ENCODE results near the gene NPAS3.

Gene NPAS3

DNA sequence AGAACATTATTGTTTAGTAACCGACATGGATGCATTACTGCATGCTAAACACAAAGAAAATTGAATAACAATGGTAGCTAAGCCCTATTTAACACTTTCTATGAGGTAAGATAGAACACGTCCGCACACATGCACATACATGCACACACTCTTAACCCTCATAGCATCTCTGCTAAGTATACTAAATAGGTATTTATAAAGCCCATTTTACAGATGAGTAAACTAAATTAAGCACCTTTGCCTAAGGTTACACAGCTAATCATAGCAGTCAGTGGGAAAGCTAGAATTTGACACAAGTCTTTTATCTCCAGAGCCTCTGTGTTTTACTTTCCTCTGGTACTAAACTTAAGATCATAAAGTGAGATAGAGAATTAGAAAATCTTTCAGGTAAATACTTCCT, 577.2 kb downstream of the NPAS3 start:
- no peaks in the 10 kb centered on the region for H3K9me3 ChIP-seq
- DNase-seq (ENCODE audit: low spot score in 2 of 2), result no peak
- no peak overlapping the region for H3K4me3 ChIP-seq
- in situ Hi-C loops (cut with MboI; ENCODE audit: low sequenced_read_pairs), result no loop called here
- H3K36me3 ChIP-seq (replicated peaks), result no peaks in the 10 kb centered on the region
- 0 out of 2 replicates have a peak, but pooled peaks cover 1% of the 10 kb centered on the region for H3K4me1 ChIP-seq
- peaks cover 17% of the 10 kb centered on the region for H3K27me3 ChIP-seq (ENCODE audit: low read depth)

GRCh38 chr14:33516898-33517436, 578.3 kb downstream of the NPAS3 start:
- H3K4me3 ChIP-seq, result no peak overlapping the region
- no peaks in the 10 kb centered on the region for H3K36me3 ChIP-seq (replicated peaks)
- no peak for DNase-seq (ENCODE audit: low spot score in 2 of 2)
- H3K9me3 ChIP-seq, result no peaks in the 10 kb centered on the region
- in situ Hi-C loops (cut with MboI; ENCODE audit: low sequenced_read_pairs), result no loop called here
- H3K4me1 ChIP-seq, result 0 out of 2 replicates have a peak, but pooled peaks cover 4% of the 10 kb centered on the region
- H3K27me3 ChIP-seq (ENCODE audit: low read depth), result peaks cover 22% of the 10 kb centered on the region

- no peaks in the 10 kb centered on the region for H3K9me3 ChIP-seq
- H3K4me3 ChIP-seq, result no peak overlapping the region
- no peak for DNase-seq (ENCODE audit: low spot score in 2 of 2)
- in situ Hi-C loops (cut with MboI; ENCODE audit: low sequenced_read_pairs), result no loop called here
- H3K36me3 ChIP-seq (replicated peaks), result no peaks in the 10 kb centered on the region
- 0 out of 2 replicates have a peak, but pooled peaks cover 4% of the 10 kb centered on the region for H3K4me1 ChIP-seq
- peaks cover 26% of the 10 kb centered on the region for H3K27me3 ChIP-seq (ENCODE audit: low read depth)
Measured at GRCh38 chr14:33521192-33521591, 582.5 kb downstream of the NPAS3 start.

GRCh38 chr14:33524244-33524643, 585.6 kb downstream of the NPAS3 start:
- no peak overlapping the region for H3K4me3 ChIP-seq
- in situ Hi-C loops (cut with MboI; ENCODE audit: low sequenced_read_pairs), result no loop called here
- DNase-seq (ENCODE audit: low spot score in 2 of 2), result no peak
- 0 out of 2 replicates have a peak, but pooled peaks cover 4% of the 10 kb centered on the region for H3K4me1 ChIP-seq
- peaks cover 45% of the 10 kb centered on the region for H3K27me3 ChIP-seq (ENCODE audit: low read depth)
- H3K9me3 ChIP-seq, result no peaks in the 10 kb centered on the region
- H3K36me3 ChIP-seq (replicated peaks), result no peaks in the 10 kb centered on the region

DNA sequence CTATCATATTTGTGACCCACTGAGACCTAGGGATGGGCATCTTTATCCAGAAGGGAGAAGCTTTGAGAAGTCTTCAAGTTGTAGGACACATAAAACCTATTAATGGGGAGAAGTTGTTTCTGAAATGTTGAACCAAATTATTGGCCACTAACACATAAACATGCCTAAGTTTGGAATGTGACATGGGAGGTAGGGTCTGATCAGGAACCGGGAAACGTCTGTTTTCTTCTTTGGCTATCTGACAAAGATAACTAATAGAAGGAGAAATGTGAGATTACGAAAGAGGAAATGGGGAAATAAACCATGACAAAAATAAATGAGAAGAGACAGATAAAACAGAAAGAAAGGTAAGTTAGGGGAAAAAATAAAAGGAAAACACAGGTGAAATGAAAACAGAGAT, 586.9 kb downstream of the NPAS3 start:
- H3K9me3 ChIP-seq, result no peaks in the 10 kb centered on the region
- DNase-seq (ENCODE audit: low spot score in 2 of 2), result no peak
- H3K4me3 ChIP-seq, result no peak overlapping the region
- no peaks in the 10 kb centered on the region for H3K36me3 ChIP-seq (replicated peaks)
- in situ Hi-C loops (cut with MboI; ENCODE audit: low sequenced_read_pairs), result no loop called here
- 0 out of 2 replicates have a peak, but pooled peaks cover 4% of the 10 kb centered on the region for H3K4me1 ChIP-seq
- peaks cover 43% of the 10 kb centered on the region for H3K27me3 ChIP-seq (ENCODE audit: low read depth)

DNA sequence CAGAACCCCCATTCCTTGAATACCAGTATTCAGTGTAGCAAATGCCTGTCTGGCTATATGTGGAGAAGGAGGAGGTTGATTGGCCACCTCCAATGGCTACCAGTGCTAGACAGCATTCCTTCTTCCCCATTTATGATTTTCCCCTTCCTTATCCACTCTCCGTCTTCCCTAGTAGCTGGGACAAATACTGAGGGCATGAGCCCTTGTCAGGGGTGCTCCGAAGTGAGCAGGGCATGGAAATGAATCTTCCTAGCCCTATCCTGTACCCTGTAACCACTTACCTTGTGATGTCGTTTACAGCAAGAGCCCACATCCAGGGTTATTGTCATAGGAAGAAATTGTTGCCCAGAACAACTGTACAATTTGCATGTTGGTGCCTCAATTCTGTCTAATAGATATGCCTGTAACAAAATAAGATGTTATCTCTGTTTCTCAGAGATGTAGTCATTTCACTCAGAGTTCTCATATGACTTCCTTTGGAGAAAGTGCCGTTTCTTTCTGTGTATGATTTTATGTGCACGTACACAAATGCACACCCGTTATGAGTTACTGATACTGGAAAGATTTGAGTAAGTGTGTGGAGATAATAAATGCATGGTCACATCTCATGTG, 588.5 kb downstream of the NPAS3 start:
- Histone ChIP-seq H3K9me3 (no peaks in the 10 kb centered on the region), H3K36me3 (replicated peaks) (no peaks in the 10 kb centered on the region), H3K27me3 (ENCODE audit: low read depth) (peaks cover 37% of the 10 kb centered on the region), H3K4me3 (no peak overlapping the region), H3K4me1 (no peaks in the 10 kb centered on the region)
- in situ Hi-C loops (cut with MboI; ENCODE audit: low sequenced_read_pairs), result no loop called here
- no peak for DNase-seq (ENCODE audit: low spot score in 2 of 2)

DNA sequence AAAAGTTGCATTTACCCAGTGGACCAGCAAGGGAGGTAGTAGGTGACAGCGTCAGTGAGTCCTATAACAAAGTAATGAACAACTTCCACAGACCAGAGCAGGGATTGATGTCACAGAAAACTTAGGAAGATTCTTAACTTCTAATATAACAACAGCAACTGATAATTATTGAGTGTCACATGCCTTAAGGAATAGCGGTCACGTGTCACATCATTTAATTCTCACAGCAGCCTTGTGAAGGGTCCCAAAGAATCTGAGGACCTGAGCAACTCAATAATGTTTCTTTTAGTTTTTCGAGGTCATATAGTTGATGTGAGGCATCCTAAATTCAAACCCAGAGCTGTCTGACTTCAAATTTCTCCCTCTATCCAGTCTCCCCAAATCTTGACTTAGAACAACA, 590.0 kb downstream of the NPAS3 start:
- H3K4me1 ChIP-seq, result no peaks in the 10 kb centered on the region
- H3K4me3 ChIP-seq, result no peak overlapping the region
- no peak for DNase-seq (ENCODE audit: low spot score in 2 of 2)
- in situ Hi-C loops (cut with MboI; ENCODE audit: low sequenced_read_pairs), result no loop called here
- no peaks in the 10 kb centered on the region for H3K36me3 ChIP-seq (replicated peaks)
- H3K9me3 ChIP-seq, result no peaks in the 10 kb centered on the region
- H3K27me3 ChIP-seq (ENCODE audit: low read depth), result peaks cover 29% of the 10 kb centered on the region

DNA sequence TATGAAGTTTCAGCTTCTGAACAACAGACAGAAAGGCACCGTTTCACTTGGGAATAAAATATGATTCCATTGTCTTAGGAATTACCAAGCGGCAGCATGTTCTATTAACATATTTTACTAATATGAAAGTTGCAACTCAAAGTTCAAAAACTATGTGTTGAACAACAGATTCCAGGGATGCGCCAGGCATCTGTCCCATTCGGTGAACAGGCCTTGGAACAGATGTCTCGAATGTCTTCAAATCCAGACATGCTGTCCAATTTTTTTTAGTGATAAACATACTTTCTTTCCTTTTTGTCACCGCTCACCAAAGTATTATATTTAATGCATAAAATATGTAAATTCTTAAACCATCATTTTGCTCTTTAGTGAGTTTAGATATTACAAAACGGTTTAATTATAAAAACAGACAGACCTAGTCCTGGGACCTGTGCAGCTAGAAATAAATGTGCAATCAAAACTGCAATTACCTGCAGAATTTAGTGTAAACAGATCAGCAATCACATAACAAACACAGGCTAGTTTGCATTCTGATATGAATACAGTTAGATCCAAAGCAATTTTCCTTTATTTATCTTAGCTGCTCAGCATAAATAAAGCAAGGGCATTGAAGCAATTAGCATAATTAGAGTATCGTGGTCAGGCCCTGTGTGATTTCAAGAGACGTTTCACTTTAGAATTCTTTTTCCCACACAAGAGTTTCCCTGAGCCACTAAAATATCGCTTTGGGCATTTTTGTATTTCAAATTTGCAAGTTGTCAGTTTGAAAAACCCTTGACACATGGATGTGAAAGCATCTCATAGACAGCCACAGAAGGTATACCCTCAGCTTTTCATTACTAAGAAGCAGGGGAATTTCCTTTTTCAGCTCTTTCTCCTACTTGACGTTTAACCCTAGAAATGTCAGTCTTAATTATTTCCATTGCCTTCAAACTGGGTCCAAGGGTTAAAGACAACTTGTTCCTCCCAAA, 591.4 kb downstream of the NPAS3 start:
- Histone ChIP-seq H3K4me1 (no peaks in the 10 kb centered on the region), H3K9me3 (no peaks in the 10 kb centered on the region), H3K4me3 (no peak overlapping the region), H3K36me3 (replicated peaks) (no peaks in the 10 kb centered on the region), H3K27me3 (ENCODE audit: low read depth) (peaks cover 29% of the 10 kb centered on the region)
- DNase-seq (ENCODE audit: low spot score in 2 of 2), result no peak
- in situ Hi-C loops (cut with MboI; ENCODE audit: low sequenced_read_pairs), result no loop called here

GRCh38 chr14:33532553-33532952, 593.9 kb downstream of the NPAS3 start:
- no peaks in the 10 kb centered on the region for H3K4me1 ChIP-seq
- in situ Hi-C loops (cut with MboI; ENCODE audit: low sequenced_read_pairs), result no loop called here
- DNase-seq (ENCODE audit: low spot score in 2 of 2), result no peak
- H3K9me3 ChIP-seq, result no peaks in the 10 kb centered on the region
- no peaks in the 10 kb centered on the region for H3K36me3 ChIP-seq (replicated peaks)
- no peak overlapping the region for H3K4me3 ChIP-seq
- H3K27me3 ChIP-seq (ENCODE audit: low read depth), result peaks cover 30% of the 10 kb centered on the region

DNA sequence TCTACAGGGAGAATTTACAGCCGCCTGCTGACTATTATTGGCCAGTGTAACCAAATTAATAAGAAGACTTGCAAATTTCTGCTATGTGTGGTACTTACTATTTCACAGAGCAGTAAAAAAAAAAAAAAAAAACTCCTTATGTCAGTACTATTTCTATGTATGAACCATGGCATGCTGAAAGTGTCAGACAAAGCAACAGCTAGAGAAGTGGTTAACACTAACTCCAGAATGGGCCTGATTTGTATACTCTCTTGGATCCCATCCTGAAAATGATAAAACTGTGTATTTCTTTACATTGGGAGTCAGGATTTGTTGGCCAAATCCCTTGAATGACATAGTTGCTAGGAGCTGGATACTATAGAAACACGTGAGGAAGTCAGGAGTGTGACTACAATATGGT, 595.4 kb downstream of the NPAS3 start:
- H3K4me3 ChIP-seq, result no peak overlapping the region
- H3K9me3 ChIP-seq, result no peaks in the 10 kb centered on the region
- no peaks in the 10 kb centered on the region for H3K4me1 ChIP-seq
- in situ Hi-C loops (cut with MboI; ENCODE audit: low sequenced_read_pairs), result no loop called here
- H3K36me3 ChIP-seq (replicated peaks), result no peaks in the 10 kb centered on the region
- no peak for DNase-seq (ENCODE audit: low spot score in 2 of 2)
- H3K27me3 ChIP-seq (ENCODE audit: low read depth), result peaks cover 22% of the 10 kb centered on the region

DNA sequence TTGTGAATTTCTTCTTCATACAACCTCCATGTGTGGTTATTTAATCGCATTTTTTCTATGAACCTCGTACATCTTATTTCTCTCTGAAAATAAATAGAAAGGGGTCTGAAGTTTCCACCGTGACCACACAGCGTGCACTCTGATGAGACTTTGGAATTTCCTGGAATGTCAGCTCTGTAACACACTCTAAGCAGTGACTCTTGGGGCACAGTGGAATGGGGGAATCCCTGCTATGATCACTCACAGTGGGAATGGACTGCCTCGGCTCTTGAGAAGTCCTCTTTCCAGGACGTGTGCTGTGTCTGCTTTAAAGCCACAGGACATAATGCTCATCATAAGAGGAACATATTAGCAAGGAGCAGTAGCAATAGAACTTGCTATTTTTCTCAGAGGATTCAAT, 596.0 kb downstream of the NPAS3 start:
- DNase-seq (ENCODE audit: low spot score in 2 of 2), result no peak
- Histone ChIP-seq H3K36me3 (replicated peaks) (no peaks in the 10 kb centered on the region), H3K27me3 (ENCODE audit: low read depth) (peaks cover 19% of the 10 kb centered on the region), H3K9me3 (no peaks in the 10 kb centered on the region), H3K4me1 (no peaks in the 10 kb centered on the region), H3K4me3 (no peak overlapping the region)
- in situ Hi-C loops (cut with MboI; ENCODE audit: low sequenced_read_pairs), result no loop called here

DNA sequence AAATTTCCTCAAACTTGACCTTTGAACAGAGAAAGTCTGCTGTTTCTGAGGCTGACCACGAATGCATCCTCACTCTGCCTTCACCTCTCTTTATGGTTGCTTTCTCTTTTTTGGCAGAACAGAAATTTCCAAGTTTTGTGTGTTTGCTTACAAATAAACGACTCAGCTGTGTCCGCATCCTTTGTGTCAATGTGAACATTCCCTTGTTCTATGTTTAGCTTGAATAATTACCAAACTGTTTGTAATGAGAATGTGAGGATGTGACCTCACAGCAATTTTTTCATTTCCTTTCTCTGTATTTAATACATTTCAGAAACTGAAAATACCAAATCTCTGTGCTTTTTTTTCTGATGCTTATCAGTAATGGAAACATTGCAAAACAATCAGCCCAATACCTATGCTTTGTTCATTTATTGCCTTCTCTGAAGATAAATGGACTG, 601.3 kb downstream of the NPAS3 start:
- H3K4me1 ChIP-seq, result no peaks in the 10 kb centered on the region
- H3K9me3 ChIP-seq, result no peaks in the 10 kb centered on the region
- in situ Hi-C loops (cut with MboI; ENCODE audit: low sequenced_read_pairs), result no loop called here
- no peak overlapping the region for H3K4me3 ChIP-seq
- no peak for DNase-seq (ENCODE audit: low spot score in 2 of 2)
- no peaks in the 10 kb centered on the region for H3K36me3 ChIP-seq (replicated peaks)
- H3K27me3 ChIP-seq (ENCODE audit: low read depth), result peaks cover 24% of the 10 kb centered on the region

GRCh38 chr14:33541171-33541570, 602.5 kb downstream of the NPAS3 start:
- Histone ChIP-seq H3K9me3 (no peaks in the 10 kb centered on the region), H3K4me3 (no peak overlapping the region), H3K36me3 (replicated peaks) (no peaks in the 10 kb centered on the region), H3K27me3 (ENCODE audit: low read depth) (peaks cover 16% of the 10 kb centered on the region; the same call in 1 of the 2 replicates), H3K4me1 (no peaks in the 10 kb centered on the region)
- DNase-seq (ENCODE audit: low spot score in 2 of 2), result no peak
- in situ Hi-C loops (cut with MboI; ENCODE audit: low sequenced_read_pairs), result no loop called here

Measured in HAP-1 (cell line).